SK-N-MC (cell line): ENCODE measurements around the gene PCBP2.

Experiments
- DNase-seq: peaks from one replicate; pipeline ENCODE4 v3.0.0-alpha.2; 2011; ENCODE audit warnings: low read depth, low spot score
- H3K27ac ChIP-seq: fragments of 200-600 bp; sonication (generic); 2 replicates; pipeline ENCODE4 v1.5.1; 2016; ENCODE audit warnings: mixed run types
- H3K36me3 ChIP-seq: fragments of 200-600 bp; sonication (generic); 2 replicates; pipeline ENCODE4 v1.6.1; 2017; ENCODE audit warnings: antibody characterized with exemption, low read length, mixed read lengths; ENCODE audit not compliant: insufficient read depth
- H3K4me3 ChIP-seq: fragments of 200-600 bp; sonication (generic); 2 replicates; pipeline ENCODE4 v1.5.1; 2016
- H3K9ac ChIP-seq: fragments of 200-600 bp; sonication (generic); 2 replicates; pipeline ENCODE4 v1.8.0; 2017; ENCODE audit warnings: mixed run types, mixed read lengths; ENCODE audit not compliant: insufficient read length
- H3K9me3 ChIP-seq: fragments of 200-600 bp; sonication (generic); 2 replicates; pipeline ENCODE4 v1.6.1; 2017; ENCODE audit warnings: low read depth, mild to moderate bottlenecking, antibody characterized with exemption, low read length, moderate library complexity, mixed read lengths
- EZH2 ChIP-seq: fragments of 200-600 bp; sonication (generic); IDR thresholded peaks from one replicate; pipeline ENCODE4 v1.6.1; 2017; ENCODE audit warnings: antibody characterized with exemption
- FOXP2 ChIP-seq: optimal IDR thresholded peaks from 2 replicates; pipeline ENCODE3; 2011; ENCODE audit warnings: mild to moderate bottlenecking, moderate library complexity; ENCODE audit not compliant: insufficient read depth; ENCODE audit errors: extremely low read length, control extremely low read depth
- POLR2AphosphoS5 ChIP-seq: IDR thresholded peaks from 2 replicates; pipeline ENCODE4 v1.6.1; 2012; ENCODE audit warnings: mild to moderate bottlenecking, low read depth, low read length, borderline replicate concordance

PCBP2 gene

GRCh38 chr12:53505086-53505485 lies 53.2 kb downstream of the PCBP2 start:
- DNase-seq, result no peak
- H3K9me3 ChIP-seq, result no peaks in the 10 kb centered on the region
- peak overlapping the region; percentile 35; the same call in 1 of the 2 replicates for H3K27ac ChIP-seq
- H3K4me3 ChIP-seq, result no peak overlapping the region
- 0 out of 2 replicates have a peak, but pooled peaks have one; percentile 16 for TF ChIP-seq POLR2AphosphoS5
- no peak for TF ChIP-seq FOXP2
- no peak for TF ChIP-seq EZH2
- no peak overlapping the region for H3K9ac ChIP-seq
- H3K36me3 ChIP-seq, result peaks cover 42% of the 10 kb centered on the region

GRCh38 chr12:53505555-53506449 lies 53.9 kb downstream of the PCBP2 start:
- Histone ChIP-seq H3K36me3 (peaks cover 42% of the 10 kb centered on the region), H3K27ac (peak overlapping the region; percentile 46; the same call in 1 of the 2 replicates), H3K9ac (no peak overlapping the region), H3K9me3 (no peaks in the 10 kb centered on the region), H3K4me3 (no peak overlapping the region)
- DNase-seq, result no peak
- no peak for TF ChIP-seq EZH2

- TF ChIP-seq POLR2AphosphoS5 (0 out of 2 replicates have a peak, but pooled peaks have one; percentile 7), FOXP2 (no peak)
- Histone ChIP-seq H3K9me3 (no peaks in the 10 kb centered on the region), H3K36me3 (peaks cover 42% of the 10 kb centered on the region), H3K4me3 (no peak overlapping the region), H3K27ac (0 out of 2 replicates have a peak overlapping the region, but pooled peaks have one; percentile 46), H3K9ac (no peak overlapping the region)
- no peak for DNase-seq
Observed at GRCh38 chr12:53506450-53506785, 54.5 kb downstream of the PCBP2 start.

DNA sequence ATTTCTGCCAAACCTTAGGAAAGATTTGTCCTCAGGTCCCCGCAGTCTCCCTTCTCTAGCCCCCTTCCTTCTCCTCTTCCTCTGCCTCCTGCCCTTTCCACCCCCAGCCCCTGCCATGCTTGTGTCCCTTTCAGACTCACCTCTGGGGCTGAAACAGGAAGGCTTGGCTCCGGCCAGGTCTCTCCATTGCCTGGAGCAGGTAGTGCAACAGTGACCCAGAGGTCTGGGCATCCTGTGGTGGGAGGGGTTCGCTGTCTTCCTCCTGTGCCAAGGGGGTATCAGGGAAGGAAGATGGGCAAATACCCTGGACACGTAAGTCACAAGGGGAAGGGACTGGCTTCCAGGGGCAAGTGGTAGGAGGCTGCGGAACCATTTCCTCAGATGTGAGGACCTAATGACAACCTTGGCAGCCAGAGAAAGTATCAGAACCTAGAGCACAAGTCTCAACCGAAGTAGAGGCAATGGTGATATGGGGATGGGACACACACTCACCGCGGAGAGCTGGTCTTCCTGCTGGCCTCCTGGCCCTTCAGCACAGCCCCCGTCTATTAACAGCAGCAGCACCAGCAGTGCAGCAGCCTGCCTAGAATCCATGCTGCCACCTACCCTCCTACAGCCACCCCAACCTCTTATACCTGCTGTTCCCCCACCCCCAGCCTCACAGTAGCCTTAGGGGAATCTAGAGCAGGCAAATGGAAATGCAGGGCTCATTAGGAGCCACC lies 55.1 kb downstream of the PCBP2 start, which contains the start of gene NPFF:
NPFF (minus strand) TSS at position 604 of the 722 bp plus-strand sequence; CDS start at position 594, 10 bp downstream.
- no peak within 1 kb of the TSS for H3K4me3 ChIP-seq
- H3K9me3 ChIP-seq, result no peaks in the 10 kb centered on the region
- H3K27ac ChIP-seq, result peak within 1 kb of the TSS; percentile 55; the same call in 1 of the 2 replicates
- DNase-seq, result no peak
- no peak within 1 kb of the TSS for H3K9ac ChIP-seq
- H3K36me3 ChIP-seq, result peaks cover 46% of the 10 kb centered on the region
- TF ChIP-seq POLR2AphosphoS5 (no peak), EZH2 (no peak), FOXP2 (no peak)

DNA sequence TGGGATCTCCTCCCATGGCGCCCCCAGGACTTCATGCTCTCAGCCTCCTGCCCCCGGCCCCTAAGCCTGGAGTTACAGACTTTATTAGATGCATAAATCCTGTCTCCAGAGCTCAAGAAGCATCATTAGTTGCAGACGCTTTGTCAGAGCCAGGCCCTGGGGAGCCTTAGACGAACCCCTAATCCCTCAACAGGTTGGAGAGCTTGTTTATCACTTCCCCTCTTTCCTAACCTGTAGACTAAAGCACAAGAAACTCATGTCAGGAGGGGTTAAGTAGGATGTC lies 55.6 kb downstream of the PCBP2 start:
- Histone ChIP-seq H3K27ac (peak overlapping the region; percentile 55; the same call in 1 of the 2 replicates), H3K4me3 (no peak overlapping the region), H3K36me3 (peaks cover 51% of the 10 kb centered on the region), H3K9ac (no peak overlapping the region), H3K9me3 (no peaks in the 10 kb centered on the region)
- no peak for DNase-seq
- TF ChIP-seq POLR2AphosphoS5 (no peak), FOXP2 (no peak), EZH2 (no peak)

GRCh38 chr12:53508534-53509170 lies 56.8 kb downstream of the PCBP2 start:
- DNase-seq, result no peak
- no peak overlapping the region for H3K27ac ChIP-seq

DNA sequence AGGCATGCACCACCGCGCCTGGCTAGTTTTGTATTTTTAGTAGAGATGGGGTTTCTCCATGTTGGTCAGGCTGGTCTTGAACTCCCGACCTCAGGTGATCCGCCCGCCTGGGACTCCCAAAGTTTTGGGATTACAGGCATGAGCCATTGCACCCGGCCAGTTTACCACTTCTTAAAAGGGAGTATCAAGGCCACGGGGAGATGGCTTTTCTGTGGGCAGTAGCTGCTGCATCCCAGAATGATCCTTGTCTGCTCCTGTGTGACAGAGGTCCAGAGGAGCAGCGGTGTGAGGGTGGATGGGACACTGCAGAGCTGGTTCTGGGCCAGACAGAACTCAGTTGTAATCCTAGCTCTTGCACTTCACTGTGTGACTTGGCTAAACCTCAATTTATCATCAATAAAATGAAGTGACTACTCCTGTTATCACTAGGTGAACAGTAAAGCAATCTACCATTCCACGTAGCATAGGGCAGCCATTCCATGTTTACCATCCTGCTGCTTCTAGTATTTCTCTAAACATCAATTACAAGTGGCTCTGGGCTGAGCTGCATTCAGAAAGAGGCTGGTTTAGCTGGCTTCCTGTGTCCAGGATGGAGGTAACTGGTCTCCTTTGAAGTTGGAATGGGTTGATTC lies 58.4 kb downstream of the PCBP2 start:
- no peak overlapping the region for H3K27ac ChIP-seq
- no peak for TF ChIP-seq EZH2
- DNase-seq, result no peak
- no peak overlapping the region for H3K4me3 ChIP-seq
- H3K36me3 ChIP-seq, result peaks cover 47% of the 10 kb centered on the region; the same call in 1 of the 2 replicates
- H3K9me3 ChIP-seq, result no peaks in the 10 kb centered on the region
- H3K9ac ChIP-seq, result no peak overlapping the region

More at GRCh38 chr12:53508534-53509170, 56.8 kb downstream of the PCBP2 start:
- Histone ChIP-seq H3K4me3 (no peak overlapping the region), H3K9ac (no peak overlapping the region), H3K36me3 (peaks cover 47% of the 10 kb centered on the region), H3K9me3 (no peaks in the 10 kb centered on the region)
- TF ChIP-seq FOXP2 (no peak), EZH2 (no peak), POLR2AphosphoS5 (no peak)
